ENCODE results near the gene DENND6B. TPM values are rescaled to one million over a fixed set of nuclear protein-coding genes. Genes with fewer than 3 reads are reported as not detected.

Gene DENND6B
- total and polyA plus RNA-seq, 4 donors = 0.86 to 1.2 (median 1.1) TPM

GRCh38 chr22:50367778-50368500, 41.1 kb upstream of the DENND6B start:
- H3K9me3 ChIP-seq (ENCODE audit: control insufficient read depth in 4 of 4, low read length in 3 of 4) = no peaks in the 10 kb centered on the region
- H3K36me3 ChIP-seq (ENCODE audit: control insufficient read depth in 4 of 4, insufficient read depth in 3 of 4, low read depth in 1 of 4, low read length in 3 of 4) = peaks cover 0 to 3% (median 2%) of the 10 kb centered on the region in 4 donors
- TF ChIP-seq GABPA (IDR thresholded peaks at IDR 0.05 in 1 of 2, conservative IDR thresholded peaks at IDR 0.05 in 1 of 2) = no peak
- TF ChIP-seq YY1 (IDR thresholded peaks at IDR 0.05) = no peak
- TF ChIP-seq CTCF (IDR thresholded peaks at IDR 0.05; ENCODE audit: low read depth, low read length, missing input control) = no peak
- TF ChIP-seq ATF3 (IDR thresholded peaks at IDR 0.05) = no peak
- TF ChIP-seq JUND (IDR thresholded peaks at IDR 0.05) = no peak
- TF ChIP-seq HNF4A (conservative IDR thresholded peaks at IDR 0.05) = no peak
- TF ChIP-seq ZBTB33 (IDR thresholded peaks at IDR 0.05) = no peak
- TF ChIP-seq MAX (IDR thresholded peaks at IDR 0.05) = no peak
- no peak for TF ChIP-seq RAD21 (IDR thresholded peaks at IDR 0.05)
- no peak for TF ChIP-seq EGR1 (IDR thresholded peaks at IDR 0.05; ENCODE audit: low read depth in 2 of 2)
- no peak for TF ChIP-seq SP1 (IDR thresholded peaks at IDR 0.05)
- TF ChIP-seq FOXA1 (IDR thresholded peaks at IDR 0.05) = no peak
- TF ChIP-seq NR2F2 (IDR thresholded peaks at IDR 0.05) = no peak
- no peak for TF ChIP-seq TAF1 (conservative IDR thresholded peaks at IDR 0.05)
- no peak for TF ChIP-seq HNF4G (IDR thresholded peaks at IDR 0.05)
- TF ChIP-seq RXRA (IDR thresholded peaks at IDR 0.05) = no peak
- TF ChIP-seq REST (IDR thresholded peaks at IDR 0.05) = no peak
- peaks cover 4 to 28% (median 15%) of the 10 kb centered on the region in 4 donors for H3K4me1 ChIP-seq (ENCODE audit: control insufficient read depth in 4 of 4, insufficient read depth in 4 of 4, low read length in 3 of 4)
- H3K4me3 ChIP-seq (ENCODE audit: low read depth in 1 of 3, low read length in 3 of 3) = no peak overlapping the region
- no peak for DNase-seq (ENCODE audit: low spot score)
- H3K9ac ChIP-seq (ENCODE audit: low read depth in 1 of 2, low read length in 2 of 2) = no peak overlapping the region
- no peaks in the 10 kb centered on the region for H3K27me3 ChIP-seq (ENCODE audit: control insufficient read depth in 4 of 4, insufficient read depth in 4 of 4, low read length in 3 of 4)
- no peak overlapping the region for H3K27ac ChIP-seq (ENCODE audit: low read depth in 1 of 2, low read length in 2 of 2)
- WGBS = 95% methylated on average over 27 of the region's 27 CpGs

Data from liver (tissue), 9 donors.